Osteocyte (in vitro differentiated cells): ENCODE results near the gene TMEM107. TPM values are rescaled to one million over a fixed set of nuclear protein-coding genes. Genes with fewer than 3 reads are reported as not detected.

Experiments
- DNase-seq: peaks from one replicate; pipeline ENCODE4 v3.0.0; 2021; ENCODE audit warnings: mixed read lengths; ENCODE audit not compliant: unreplicated experiment; ENCODE audit errors: extremely low spot score
- H3K27ac Mint-ChIP-seq: one replicate; pipeline ENCODE4 v1.8.0; 2021; ENCODE audit warnings: mild to moderate bottlenecking, mixed read lengths; ENCODE audit not compliant: unreplicated experiment
- H3K27me3 Mint-ChIP-seq: one replicate; pipeline ENCODE4 v1.8.0; 2021; ENCODE audit warnings: mixed read lengths; ENCODE audit not compliant: unreplicated experiment
- H3K36me3 Mint-ChIP-seq: one replicate; pipeline ENCODE4 v1.8.0; 2021; ENCODE audit warnings: mixed read lengths; ENCODE audit not compliant: unreplicated experiment
- H3K4me1 Mint-ChIP-seq: one replicate; pipeline ENCODE4 v1.8.0; 2021; ENCODE audit warnings: mixed read lengths; ENCODE audit not compliant: unreplicated experiment
- H3K4me3 Mint-ChIP-seq: one replicate; pipeline ENCODE4 v1.8.0; 2021; ENCODE audit warnings: mild to moderate bottlenecking, moderate library complexity, mixed read lengths; ENCODE audit not compliant: unreplicated experiment
- H3K9me3 Mint-ChIP-seq: one replicate; pipeline ENCODE4 v1.8.0; 2021; ENCODE audit warnings: mixed read lengths; ENCODE audit not compliant: unreplicated experiment
- CTCF ChIP-seq: fragments of 200-600 bp; sonication (generic); IDR thresholded peaks from 2 replicates; pipeline ENCODE4 v1.5.0; 2021; ENCODE audit warnings: antibody characterized with exemption, mild to moderate bottlenecking, moderate library complexity
- microRNA-seq: library from miRNA; unstranded; fragments of <30 nt; microRNA quantifications from one replicate; pipeline ENCODE4 v1.1.0, GENCODE V29; 2020; ENCODE audit not compliant: unreplicated experiment
- total RNA-seq: library from RNA; stranded (reverse); gene quantifications from 2 replicates; pipeline ENCODE4 v1.2.1, GENCODE V29; 2021

TMEM107 gene
- total RNA-seq, 1 donor from 2014 or later, result 8.4 TPM

- H3K9me3 Mint-ChIP-seq, result no peaks in the 10 kb centered on the region
- TF ChIP-seq CTCF, result no peak
- no peak for DNase-seq
- no peaks in the 10 kb centered on the region for H3K36me3 Mint-ChIP-seq
- H3K27me3 Mint-ChIP-seq, result no peaks in the 10 kb centered on the region
- peaks cover 65% of the 10 kb centered on the region for H3K4me1 Mint-ChIP-seq
- peak overlapping the region; percentile 82 for H3K27ac Mint-ChIP-seq
- H3K4me3 Mint-ChIP-seq, result peak overlapping the region; percentile 87
These were observed 53.1 kb downstream of the TMEM107 start for GRCh38 chr17:8122924-8123694.

Small RNA genes lying within 50 kb of the gene (microRNA-seq; reads per million reads assigned to microRNA genes)
- gene MIR4521, result 9.9 reads per million, percentile 13 among the genes with 10 or more reads in this experiment
- not detected for gene MIR6883

Other genes starting within 250 kb of the TMEM107 start
- 2.6 and 3.7 TPM in 2 replicates for gene KCNAB3, start 246.5 kb downstream of the TMEM107 start, total RNA-seq
- gene TRAPPC1, start 244.4 kb downstream of the TMEM107 start, total RNA-seq, result 122 and 127 TPM in 2 replicates
- 30.2 and 30.9 TPM in 2 replicates for gene CNTROB, start 244.2 kb downstream of the TMEM107 start, total RNA-seq
- not detected in 2 replicates for gene GUCY2D, start 173.8 kb downstream of the TMEM107 start, total RNA-seq
- gene ALOX15B, start 137.3 kb downstream of the TMEM107 start, total RNA-seq, result not detected in 2 replicates
- not detected in 2 replicates for gene ALOX12B, start 88.7 kb downstream of the TMEM107 start, total RNA-seq
- not detected in 2 replicates for gene ALOXE3, start 57.9 kb downstream of the TMEM107 start, total RNA-seq
- 2.0 and 2.3 TPM in 2 replicates for gene HES7, start 52.3 kb downstream of the TMEM107 start, total RNA-seq
- gene PER1, start 24.0 kb downstream of the TMEM107 start, total RNA-seq, result 106 and 173 TPM in 2 replicates
- gene VAMP2, start 13.4 kb downstream of the TMEM107 start, total RNA-seq, result 57.2 and 70.0 TPM in 2 replicates
- 6.2 and 6.8 TPM in 2 replicates for gene BORCS6, start 13.8 kb upstream of the TMEM107 start, total RNA-seq
- gene AURKB, start 34.2 kb upstream of the TMEM107 start, total RNA-seq, result 13.3 and 15.7 TPM in 2 replicates
- 38.7 and 40.1 TPM in 2 replicates for gene CTC1, start 71.7 kb upstream of the TMEM107 start, total RNA-seq
- gene PFAS, start 72.9 kb upstream of the TMEM107 start, total RNA-seq, result 48.9 and 53.6 TPM in 2 replicates
- gene RANGRF, start 112.3 kb upstream of the TMEM107 start, total RNA-seq, result 29.3 and 29.8 TPM in 2 replicates
- 5.6 and 6.4 TPM in 2 replicates for gene SLC25A35, start 119.0 kb upstream of the TMEM107 start, total RNA-seq
- gene ARHGEF15, start 133.9 kb upstream of the TMEM107 start, total RNA-seq, result not detected in 2 replicates
- not detected in 2 replicates for gene ODF4, start 163.5 kb upstream of the TMEM107 start, total RNA-seq
- 1,600 and 1,654 TPM in 2 replicates for gene RPL26, start 206.8 kb upstream of the TMEM107 start, total RNA-seq
- not detected in 2 replicates for gene RNF222, start 221.4 kb upstream of the TMEM107 start, total RNA-seq